GM19351 (cell line): Measurements from ENCODE around the gene EPS8L1.
"Not testable (repeated sequence)": the region's sequence is repeated elsewhere in the genome, so short reads cannot be mapped to it uniquely, and the experiment has no call there.

Experiments
- ATAC-seq: cut with Tn5 transposase; IDR thresholded peaks from one replicate; pipeline ENCODE4 v1.9.1; 2021; ENCODE audit warnings: mild to moderate bottlenecking, moderate library complexity; ENCODE audit not compliant: unreplicated experiment

The EPS8L1 gene

GRCh38 chr19:55075371-55075998 lies at the start of gene EPS8L1:
EPS8L1 (plus strand) TSS chr19:55075869; CDS start chr19:55076445, 576 bp downstream.
- ATAC-seq, result no peak

DNA sequence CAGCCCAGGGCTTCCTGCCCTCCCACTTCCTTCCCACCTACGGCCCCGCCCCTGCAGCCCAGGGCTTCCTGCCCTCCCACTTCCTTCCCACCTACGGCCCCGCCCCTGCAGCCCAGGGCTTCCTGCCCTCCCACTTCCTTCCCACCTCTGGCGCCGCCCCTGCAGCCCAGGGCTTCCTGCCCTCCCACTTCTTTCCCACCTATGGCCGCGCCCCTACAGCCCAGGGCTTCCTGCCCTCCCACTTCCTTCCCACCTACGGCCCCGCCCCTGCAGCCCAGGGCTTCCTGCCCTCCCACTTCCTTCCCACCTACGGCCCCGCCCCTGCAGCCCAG lies 48.6 kb upstream of the EPS8L1 start:
- ATAC-seq, result not testable (repeated sequence)

DNA sequence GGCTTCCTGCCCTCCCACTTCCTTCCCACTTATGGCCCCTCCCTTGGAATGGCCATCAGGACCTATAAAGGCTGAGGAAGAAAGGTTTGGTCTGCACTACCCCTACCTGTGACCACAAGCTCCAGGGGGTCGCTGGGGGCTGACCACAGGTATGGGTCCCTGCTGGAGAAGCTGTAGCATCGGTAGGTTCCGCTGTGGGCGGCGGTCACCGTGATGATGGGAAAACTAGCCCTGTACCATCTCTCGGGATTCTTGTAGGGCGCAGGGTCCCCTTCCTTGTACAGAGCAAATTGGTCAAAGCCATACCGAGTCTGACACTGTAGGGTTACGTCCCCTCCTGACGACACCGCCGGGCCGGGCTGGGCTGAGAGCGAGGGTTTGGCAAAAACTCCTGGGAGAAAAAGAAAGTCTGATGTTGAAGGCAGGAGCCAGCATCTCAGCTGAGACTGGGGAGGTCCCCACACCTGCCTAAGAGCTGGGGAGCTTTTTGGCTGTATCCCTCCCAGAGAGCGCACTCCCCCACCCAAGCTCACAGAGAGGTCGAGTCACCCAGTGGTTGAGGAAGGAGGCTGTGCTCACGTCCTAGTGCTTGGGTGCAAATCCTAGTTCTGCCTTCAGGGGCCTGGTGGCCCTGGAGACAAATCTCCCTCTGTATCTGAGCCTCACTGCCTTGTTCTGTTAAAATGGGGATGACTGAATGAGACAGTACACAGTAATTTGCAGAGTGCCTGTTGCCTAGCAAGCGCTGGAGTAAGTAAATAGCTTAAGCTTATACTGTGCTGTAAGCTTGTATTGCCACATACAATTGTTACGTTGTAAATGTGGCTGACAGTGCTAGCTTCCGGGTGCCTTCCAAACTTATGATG lies 48.0 kb upstream of the EPS8L1 start:
- no peak for ATAC-seq

- no peak for ATAC-seq
These were observed 46.9 kb upstream of the EPS8L1 start for GRCh38 chr19:55028757-55029156.

DNA sequence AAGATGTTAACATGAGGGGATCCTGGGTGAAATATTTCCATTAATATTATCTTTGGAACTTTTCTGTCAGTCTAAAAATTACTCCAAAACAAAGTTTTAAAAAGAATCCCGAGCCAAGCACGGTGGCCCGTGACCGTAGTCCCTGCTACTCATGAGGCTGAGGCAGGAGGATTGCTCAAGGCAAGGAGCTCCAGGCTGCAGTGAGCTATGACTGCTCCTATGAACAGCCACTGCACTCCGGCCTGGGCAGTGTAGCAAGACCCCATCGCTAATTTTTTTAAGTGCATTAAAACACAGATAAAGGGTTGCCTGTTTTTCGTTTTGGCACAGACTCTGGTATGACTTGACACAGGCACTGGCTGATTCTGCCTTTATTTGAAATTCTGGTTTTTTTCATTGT lies 44.5 kb upstream of the EPS8L1 start:
- no peak for ATAC-seq

DNA sequence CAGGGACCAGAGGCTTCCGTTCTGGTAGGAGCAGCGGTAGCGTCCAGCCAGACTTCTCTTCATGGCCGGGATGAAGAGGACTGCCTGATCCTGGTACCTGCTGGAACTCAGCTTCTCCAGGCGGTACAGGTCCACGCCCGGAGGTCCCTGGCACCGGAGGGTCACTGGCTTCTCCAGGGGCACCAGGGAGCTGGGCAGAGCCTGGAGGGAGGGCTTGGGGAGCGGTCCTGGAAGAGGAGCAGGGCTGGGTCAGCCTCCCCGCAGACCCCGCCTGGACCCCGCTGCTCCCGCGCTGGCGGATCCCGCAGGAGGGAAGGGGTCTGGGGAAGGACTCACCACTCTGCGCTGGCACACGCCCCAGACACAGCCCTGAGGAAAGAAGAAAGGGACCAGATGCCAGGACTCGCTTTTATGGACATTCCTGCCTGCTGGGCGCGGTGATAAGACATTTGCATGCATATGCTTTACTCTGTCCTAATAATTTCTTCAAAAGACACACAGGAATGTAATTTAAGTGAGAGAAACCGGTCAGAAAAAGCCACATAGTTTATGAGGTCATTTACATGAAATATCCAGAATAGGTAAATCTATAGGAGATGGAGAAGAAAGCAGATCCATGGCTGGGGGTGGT lies 43.4 kb upstream of the EPS8L1 start:
- no peak for ATAC-seq

DNA sequence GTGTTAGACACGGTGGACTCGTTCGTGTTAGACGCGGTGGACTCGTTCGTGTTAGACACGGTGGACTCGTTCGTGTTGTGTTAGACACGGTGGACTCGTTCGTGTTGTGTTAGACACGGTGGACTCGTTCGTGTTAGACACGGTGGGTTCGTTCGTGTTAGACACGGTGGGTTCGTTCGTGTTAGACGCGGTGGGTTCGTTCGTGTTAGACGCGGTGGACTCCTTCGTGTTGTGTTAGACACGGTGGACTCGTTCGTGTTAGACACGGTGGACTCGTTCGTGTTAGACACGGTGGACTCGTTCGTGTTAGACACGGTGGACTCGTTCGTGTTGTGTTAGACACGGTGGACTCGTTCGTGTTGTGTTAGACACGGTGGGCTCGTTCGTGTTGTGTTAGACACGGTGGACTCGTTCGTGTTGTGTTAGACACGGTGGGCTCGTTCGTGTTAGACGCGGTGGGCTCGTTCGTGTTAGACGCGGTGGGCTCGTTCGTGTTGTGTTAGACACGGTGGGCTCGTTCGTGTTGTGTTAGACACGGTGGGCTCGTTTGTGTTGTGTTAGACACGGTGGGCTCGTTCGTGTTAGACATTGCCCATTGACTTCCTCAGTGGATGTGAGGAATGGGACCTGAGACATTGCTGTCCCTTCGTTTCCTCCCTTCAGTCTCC lies 42.6 kb upstream of the EPS8L1 start:
- not testable (repeated sequence) for ATAC-seq

DNA sequence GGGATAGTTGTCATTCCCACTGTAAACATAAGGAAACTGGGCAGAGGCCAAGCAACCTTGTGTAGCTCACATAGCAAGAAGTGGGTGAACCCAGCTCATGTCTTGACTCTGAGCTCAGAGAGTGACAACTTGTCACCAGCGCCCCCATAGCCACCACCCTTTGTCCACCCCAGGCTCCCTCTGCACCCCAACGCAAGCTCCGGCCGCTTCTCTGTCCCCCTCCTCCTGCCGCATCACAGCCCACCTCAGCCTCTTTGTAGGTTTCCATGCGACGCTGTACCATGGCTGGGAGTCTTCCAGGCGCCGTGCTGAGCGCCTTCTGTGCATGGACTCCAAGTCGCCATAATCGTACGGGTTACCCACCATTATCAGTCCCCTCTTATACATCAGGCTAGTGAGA lies 40.9 kb upstream of the EPS8L1 start:
- ATAC-seq, result no peak

DNA sequence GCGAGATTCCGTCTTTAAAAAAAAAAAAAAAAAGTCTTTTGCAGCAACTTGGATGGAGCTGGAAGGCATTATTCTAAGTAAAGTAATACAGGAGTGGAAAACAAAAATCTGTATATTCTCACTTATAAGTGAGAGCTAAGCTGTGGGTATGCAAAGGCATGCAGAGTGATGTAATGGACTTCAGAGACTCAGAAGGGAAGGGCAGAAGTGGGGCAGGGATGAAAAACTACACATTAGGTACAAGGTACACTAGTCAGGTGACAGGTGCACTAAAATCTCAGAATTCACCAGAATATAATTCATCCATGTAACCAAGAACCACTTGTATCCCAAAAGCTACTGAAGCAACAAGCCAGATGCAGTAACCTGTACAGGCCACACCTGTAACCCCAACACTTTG lies 39.6 kb upstream of the EPS8L1 start:
- ATAC-seq, result no peak

GRCh38 chr19:55037603-55038002 lies 38.1 kb upstream of the EPS8L1 start:
- not testable (repeated sequence) for ATAC-seq

DNA sequence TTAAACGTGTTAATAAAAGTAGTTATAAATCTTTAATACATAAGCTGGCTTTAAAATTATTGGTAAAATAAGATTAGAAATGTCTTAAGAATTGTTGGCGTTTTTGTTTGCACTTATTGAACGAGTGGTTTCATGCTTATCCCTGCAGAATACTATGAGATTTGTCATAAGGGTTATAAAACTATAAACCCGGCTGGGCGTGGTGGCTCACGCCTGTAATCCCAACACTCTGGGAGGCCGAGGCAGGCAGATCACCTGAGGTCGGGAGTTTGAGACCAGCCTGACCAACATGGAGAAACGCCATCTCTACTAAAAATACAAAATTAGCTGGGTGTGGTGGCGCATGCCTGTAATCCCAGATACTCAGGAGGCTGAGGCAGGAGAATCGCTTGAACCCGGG lies 35.0 kb upstream of the EPS8L1 start:
- ATAC-seq, result not testable (repeated sequence)

DNA sequence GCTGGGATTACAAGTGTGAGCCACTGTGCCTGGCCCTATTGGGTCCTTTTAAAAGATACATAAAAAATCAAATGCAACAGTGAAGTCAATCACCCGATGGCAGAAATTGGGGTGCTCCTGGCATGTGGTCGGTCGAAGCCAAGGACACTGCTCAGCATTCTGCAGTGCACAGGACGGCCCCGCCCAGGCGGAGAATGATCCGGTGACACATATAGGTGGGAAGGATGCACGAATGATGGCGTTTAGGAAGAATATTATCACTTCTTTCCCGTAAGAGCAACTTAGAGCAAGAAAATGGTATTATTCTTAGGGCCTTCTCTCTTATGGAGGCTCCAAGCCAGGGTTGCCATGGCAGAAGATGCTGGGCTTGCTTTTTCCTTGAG lies 34.4 kb upstream of the EPS8L1 start:
- ATAC-seq, result no peak

DNA sequence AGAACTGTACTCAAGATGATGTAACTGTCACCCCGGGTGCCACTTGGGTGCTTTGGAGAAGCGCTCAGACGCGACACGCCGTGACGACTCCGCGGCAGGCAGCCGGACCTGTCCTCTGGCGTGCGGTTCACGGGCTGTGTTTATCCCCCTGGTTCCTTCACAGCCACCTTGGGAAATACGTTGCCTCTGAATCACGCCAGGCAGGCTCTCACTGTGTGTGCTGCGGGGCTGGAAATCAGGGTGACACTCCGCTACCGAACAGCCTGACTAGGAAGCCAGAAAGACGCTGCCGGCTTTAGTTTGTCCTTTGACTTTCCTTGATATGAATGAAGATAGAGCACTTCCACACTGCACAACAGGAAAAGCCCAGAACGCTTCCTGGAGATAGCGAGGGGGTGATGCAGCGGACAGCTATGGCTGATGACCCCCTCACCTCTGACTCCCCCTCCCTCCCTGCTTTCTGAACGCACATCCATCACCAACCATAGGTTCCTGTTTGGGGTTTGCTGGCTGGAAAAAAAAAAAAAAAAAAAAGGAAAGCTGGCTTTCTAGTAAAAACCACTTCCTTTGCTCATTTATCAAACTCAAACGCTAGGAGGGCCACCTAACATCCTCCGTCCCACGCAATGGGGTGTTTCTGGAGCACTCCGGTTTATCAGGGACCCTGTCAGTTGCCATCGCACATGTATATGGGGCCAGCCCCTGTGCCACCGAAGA lies 33.9 kb upstream of the EPS8L1 start:
- no peak for ATAC-seq

GRCh38 chr19:55042344-55042678 lies 33.4 kb upstream of the EPS8L1 start:
- no peak for ATAC-seq

DNA sequence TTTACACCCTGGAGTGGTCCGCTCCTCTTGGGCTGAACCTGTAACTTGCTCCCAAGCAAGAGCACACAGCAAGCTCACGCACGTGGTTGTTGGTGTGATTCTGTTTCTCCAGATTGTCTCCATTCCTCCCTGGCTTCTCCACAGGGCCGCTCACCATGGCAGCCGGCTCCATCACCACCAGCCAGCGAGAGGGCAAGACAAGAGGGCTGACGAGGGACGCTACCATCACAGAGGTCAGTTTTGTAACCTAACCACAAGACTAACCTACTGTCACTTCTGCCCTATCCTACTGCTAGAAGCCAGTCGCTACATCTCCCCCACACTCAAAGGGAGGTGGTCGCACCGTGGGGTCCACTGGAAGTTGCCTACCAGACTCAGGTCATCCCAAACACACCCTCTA lies 33.0 kb upstream of the EPS8L1 start:
- no peak for ATAC-seq

DNA sequence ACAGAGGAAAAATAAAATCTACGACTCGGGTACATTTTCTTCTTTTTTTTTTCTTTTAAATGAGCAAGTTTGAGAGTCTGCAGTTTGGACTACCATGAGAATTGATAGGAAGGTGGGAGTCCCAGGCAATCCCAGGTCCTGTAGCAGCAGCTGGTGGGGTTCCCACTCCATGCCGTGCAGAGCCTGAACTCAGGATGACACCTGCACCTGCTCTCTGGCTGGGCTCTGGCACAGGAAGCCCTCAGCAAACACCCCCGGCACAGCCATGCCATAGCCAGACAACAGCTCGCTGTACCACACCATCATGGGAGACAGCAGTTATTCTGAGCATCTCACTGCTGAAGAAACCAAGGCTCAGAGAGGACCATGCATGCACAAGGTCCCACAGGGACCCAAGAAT lies 31.4 kb upstream of the EPS8L1 start:
- ATAC-seq, result no peak

DNA sequence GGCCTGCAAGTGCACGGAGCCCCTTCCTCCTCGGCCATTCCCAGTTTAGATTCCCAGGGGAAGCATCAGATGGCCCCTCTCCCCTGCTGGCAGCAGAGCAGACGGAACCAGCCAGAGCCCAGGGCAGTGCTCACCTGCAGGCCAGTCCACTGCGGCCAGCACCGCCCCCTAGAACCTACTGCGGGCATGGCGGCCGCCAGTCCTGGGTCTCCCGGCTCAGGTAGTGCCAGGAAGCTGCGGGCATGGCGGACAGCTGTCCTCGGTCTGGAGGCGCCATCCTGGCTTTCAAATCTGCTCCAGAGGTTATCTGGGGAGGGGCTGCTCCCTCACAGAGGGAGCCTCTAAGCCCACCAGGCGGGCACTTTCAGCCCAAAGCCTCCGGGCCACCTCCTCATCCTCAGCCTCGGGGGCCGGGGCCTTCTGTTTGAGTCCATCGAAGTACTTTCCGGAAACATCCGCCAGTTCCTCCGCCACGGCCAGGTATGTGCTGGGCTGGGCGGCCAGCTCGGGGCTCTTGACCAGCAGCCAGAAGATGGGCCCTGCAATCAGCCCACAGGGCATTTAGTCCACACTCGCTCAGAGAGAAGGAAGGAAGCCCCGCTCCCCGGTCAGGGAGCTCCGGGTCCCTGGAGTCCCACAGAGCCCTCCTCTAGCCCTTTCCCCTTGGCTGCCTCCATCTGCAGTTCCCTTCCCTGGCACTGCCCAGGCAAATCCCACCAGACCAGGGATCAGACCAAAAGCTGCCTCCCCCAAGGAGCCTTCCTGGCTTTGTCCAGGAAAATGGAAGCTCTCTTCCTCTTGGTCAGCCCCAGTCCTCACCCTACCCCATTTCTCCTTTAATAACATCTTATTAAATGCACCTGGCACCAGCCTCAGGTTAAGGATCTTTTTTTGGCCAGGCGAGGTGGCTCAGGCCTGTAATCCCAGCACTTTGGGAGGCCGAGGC lies 30.6 kb upstream of the EPS8L1 start:
- no peak for ATAC-seq

DNA sequence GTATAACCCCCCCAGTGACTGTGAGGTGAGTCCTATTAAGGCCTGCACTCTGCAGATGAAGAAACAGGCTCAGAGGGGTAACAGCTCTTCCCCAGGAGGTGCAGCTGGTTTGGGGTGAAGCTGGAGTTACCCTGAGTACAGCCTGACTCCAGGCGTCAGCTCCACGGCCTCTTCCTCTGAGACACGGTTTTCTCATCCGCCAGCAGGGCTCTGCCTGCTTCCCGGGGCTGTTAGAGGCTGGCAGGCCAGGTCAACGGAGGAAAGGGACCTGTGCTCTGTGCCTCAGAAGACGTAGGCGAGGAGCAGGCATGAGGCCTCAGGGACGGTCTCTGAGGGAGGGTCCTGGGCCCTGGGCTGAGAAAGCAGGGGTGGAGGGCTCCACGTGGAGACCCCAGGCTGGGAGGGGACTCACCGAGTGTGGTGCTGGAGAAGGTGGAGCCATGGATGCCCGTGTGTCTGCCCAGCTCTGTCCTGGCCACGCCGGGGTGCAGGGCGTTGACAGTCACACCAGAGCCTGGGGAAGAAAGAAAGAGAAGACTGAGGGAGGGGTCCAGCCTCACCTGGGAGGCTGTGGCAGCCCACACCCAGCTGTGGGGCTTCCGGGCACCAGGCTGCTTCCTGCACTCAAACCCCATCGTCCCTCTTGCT lies 28.6 kb upstream of the EPS8L1 start:
- ATAC-seq, result no peak

GRCh38 chr19:55047951-55048350 lies 27.7 kb upstream of the EPS8L1 start:
- no peak for ATAC-seq
